HG03558 (cell line): Measurements from ENCODE around the gene POLR2J3.
"Not testable (repeated sequence)": the region's sequence is repeated elsewhere in the genome, so short reads cannot be mapped to it uniquely, and the experiment has no call there.

ENCODE experiments used
- ATAC-seq: cut with Tn5 transposase; IDR thresholded peaks from one replicate; pipeline ENCODE4 v1.9.1; 2021; ENCODE audit warnings: moderate number of reproducible peaks; ENCODE audit not compliant: unreplicated experiment; ENCODE audit errors: extremely low read depth

POLR2J3 gene

DNA sequence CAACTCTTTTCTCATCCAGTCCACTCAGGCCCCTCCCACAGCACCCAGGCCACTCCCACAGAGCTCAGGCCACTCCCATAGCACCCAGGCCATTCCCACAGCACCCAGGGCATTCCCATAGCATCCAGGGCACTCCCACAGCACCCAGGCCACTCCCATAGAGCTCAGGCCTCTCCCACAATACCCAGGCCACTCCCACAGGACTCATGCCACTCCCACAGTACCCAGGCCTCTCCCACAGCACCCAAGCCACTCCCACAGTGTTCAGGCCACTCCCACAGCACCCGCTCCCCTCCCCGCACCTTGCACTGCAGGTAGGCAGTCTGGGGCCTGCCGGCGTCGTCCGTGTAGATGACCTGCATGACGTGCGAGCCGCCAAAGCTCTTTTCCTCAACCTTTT lies 17.5 kb upstream of the POLR2J3 start:
- not testable (repeated sequence) for ATAC-seq

DNA sequence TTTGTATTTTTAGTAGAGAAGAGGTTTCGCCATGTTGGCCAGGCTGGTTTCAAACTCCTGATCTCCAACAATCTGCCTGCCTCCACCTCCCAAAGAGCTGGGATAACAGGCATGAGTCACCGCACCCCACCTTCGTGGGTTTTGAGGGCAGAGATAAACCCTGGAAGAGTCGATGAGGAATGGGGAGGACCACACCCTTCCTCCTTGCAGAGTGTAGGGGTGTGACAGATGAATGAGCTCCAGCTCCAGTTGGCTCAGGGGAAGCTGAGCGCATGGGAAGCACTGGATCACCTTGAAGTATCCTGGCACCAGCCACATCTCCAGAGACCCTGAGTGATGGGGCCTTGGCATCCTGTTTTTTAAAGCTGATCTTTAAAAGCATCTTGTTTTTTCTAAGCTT lies 11.1 kb upstream of the POLR2J3 start:
- ATAC-seq: not testable (repeated sequence)

DNA sequence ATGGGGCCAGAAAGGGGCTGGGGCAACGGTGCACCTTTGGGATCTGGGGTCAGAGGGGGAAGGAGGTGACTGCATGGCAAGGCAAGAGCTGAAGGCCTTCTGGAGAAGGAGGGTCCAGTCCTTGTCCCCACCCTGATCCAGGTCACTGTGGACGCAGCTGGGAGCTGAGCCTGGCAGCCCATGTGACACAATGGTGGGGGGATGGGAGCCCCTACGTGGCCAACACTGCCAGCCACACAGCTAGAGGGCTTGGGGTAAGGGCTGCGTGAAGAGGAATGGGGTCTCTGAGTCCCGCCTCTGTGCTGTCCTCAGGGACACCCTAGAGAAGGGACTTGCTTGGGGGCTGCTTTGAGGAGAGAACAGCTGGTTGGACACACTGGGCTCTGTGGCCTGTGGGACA lies 9.3 kb upstream of the POLR2J3 start:
- ATAC-seq: not testable (repeated sequence)

DNA sequence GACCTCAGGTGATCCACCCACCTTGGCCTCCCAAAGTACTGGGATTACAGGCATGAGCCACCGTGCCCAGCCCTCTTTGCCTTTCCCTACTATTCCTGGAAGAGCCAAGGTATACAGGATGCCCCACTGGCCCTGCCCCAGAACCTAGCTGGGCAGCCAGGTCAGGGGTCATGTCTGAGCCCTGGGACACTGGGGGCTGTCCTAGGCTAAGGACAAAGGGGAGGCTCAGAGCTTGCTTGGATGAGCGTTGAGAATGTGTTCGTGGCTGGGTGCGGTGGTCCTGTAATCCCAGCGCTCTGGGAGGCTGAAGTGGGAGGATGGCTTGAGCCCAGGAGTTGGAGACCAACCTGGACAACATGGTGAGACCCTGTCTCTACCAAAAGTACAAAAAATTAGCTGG lies 6.1 kb upstream of the POLR2J3 start:
- ATAC-seq: not testable (repeated sequence)

DNA sequence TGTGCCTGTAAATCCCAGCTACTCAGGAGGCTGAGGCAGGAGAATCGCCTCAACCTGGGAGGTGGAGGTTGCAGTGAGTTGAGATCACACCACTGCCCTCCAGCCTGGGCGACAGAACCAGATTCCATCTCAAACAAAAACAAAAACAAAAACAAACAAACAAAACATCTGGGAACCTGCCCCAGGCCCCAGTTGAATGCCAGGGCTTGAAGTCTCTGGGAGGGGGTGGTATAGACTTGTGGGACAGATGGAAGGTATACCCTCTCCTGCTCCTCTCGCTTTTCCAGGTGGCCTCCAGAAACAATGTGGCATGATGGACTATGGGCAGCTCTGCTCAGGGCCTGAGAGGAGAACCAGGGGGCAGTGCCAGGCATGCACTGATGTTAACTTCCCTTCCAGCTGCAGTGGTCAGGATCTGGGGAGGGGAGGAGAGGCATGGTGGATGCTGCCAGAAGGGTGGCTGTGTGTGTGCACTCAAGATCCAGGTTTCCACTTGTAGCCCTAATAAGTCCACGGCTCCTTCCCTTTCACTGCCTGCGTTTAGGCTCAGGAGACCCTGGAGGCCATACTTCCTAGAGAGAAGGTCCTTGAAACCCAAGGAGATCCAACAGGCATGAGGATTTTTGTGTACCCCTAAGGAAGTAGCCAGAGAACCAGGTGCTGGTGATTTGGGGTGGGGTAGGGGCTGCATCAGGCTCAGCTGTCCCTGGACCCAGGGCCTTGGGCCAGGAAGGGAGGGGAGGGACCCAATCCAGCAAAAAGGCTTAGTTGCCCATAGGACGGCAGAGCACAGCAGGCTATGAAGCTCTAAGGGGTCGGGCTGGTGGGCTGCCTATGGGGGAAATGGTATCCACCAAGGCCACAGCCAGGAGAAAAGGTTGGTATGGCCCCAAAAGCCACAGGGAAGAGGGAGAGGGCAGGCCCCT lies 5.2 kb upstream of the POLR2J3 start:
- ATAC-seq: not testable (repeated sequence)

DNA sequence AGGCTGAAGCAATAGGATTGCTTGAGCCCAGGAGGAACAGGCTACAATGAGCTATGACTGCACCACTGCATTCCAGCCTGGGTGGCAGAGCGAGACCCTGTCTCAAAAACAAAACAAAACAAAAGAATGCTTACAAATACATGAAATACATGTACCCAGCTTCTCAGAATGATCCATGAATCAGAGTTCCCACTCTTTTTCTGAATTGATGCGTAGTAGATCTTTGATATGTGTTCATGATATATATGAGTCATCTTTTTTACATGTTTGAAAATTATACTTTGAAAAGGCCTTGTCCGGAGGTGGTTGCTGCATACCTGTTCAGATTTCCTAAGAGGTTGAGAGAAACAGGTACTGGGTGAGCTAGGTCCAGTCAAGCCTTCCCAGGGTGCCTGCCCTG lies 4.0 kb upstream of the POLR2J3 start:
- not testable (repeated sequence) for ATAC-seq

DNA sequence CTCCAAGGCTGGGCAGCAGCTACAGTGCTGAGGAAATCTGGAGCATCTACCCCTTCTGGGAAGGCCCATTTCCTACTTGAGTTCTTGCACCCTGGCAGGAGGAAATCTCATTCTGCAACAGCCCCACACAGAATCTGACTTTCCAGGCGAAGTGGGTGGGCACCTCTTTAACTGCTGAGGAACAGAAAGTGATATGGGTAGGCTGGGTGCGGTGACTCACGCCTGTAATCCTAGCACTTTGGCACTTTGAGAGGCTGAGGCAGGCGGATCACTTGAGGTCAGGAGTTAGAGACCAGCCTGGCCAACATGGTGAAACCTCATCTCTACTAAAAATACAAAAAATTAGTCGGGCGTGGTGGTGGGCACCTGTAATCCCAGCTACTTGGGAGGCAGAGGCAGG lies 2.2 kb upstream of the POLR2J3 start:
- ATAC-seq: not testable (repeated sequence)

DNA sequence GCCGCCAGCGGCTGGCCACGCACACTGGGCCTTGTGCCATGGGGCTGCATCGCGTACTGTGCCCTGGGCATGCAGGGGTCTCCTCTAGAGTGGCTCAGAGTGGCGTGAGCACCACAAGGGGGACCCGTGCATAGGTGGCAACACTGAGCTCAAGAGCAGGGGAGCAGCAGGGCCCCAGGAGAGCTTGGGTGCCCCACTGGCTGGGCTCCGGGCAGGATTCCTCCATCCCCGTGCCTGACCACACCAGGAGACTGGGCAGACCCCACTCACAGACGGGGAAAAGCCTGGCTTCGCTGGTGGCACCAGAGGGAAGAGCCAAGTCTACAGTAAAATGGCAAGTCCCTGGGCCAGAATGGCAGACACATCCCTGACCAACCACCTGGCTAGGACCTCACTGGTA lies 3.8 kb downstream of the POLR2J3 start:
- ATAC-seq: not testable (repeated sequence)

DNA sequence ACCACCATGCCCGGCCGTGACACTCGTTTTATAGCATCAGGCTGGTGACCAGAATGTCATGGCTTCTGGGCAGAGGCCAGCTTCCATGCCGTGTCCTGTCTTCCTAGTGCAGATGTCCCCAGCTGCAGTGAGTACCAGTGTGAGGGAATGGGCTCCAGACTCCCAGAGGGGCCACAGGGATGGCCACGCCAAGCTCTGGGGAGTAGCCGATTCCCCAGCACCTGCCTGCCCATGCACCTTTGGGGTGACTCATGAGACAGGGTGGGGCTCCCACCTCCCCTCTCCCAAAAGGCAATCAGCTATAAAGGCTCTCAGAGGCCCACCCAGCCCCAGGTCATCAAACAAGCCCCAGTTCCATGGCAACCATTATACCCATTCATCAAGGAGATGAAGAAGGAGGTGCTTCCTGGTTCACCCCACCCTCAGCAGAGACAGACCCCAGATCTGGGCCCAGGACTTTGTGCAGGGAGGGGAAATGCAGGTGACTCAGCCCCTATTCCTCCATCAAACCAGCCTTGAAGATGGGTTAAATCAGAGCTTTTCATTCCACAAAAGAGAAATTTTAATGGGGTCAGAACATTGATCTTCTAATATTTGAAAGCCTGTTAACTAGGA lies 21.5 kb downstream of the POLR2J3 start, which contains the start of gene SPDYE2:
Gene SPDYE2, plus strand, starts transcription at position 419 of the 615 bp plus-strand sequence. CDS start 2,030 bp downstream, outside the sequence.
- ATAC-seq: not testable (repeated sequence)

DNA sequence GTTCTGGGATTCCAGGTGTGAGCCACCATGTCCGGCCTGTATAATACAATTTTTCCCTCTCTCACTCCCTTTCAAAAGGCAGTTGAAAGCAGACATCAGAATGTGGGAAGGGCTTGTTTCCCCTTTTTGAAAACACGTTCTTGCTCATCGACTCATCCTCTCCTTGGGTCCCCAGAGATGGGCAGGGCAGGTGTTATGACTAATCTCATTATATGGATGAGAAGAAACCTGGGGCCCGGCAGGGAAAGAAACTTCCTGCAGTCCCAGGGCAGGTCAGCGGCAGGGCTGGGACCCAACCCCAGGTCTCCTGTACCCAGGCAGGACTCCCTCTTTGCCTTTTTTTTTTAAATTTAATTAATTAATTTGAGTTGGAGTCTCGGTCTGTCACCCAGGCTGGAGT lies 26.0 kb downstream of the POLR2J3 start:
- peak; percentile 62 for ATAC-seq

DNA sequence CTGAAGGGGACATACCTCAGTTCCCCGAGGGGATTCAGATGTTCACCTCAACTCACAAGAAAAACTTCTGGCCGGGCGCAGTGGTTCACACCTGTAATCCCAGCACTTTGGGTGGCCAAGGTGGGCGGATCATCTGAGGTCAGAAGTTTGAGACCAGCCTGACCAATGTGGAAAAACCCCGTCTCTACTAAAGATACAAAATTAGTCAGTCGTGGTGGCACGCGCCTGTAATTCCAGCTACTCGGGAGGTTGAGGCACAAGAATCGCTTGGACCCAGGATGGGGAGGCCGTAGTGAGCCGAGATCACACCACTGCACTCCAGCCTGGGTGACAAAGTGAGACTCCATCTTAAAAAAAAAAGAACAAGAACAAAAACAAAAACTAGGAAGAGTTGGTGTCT lies 27.1 kb downstream of the POLR2J3 start:
- ATAC-seq: not testable (repeated sequence)

DNA sequence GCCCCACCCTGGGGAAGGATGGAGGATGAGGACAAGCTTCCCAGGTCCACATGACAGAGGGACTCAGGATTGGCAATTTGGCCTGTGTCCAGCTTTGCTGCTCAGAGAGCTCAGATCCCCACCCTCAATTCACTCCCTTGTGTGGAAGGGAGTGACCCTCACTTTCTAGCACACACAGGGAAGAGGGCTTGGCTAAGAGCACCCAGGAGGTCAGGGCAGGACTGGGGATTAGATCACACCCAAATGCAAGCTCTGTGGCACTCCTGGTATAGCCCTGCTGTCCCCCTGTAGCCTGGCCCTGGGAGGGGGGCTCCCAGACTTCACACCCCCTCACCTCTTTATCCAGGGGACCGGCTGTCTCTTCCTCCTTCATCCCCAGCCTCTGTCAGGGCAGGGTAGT lies 28.0 kb downstream of the POLR2J3 start:
- not testable (repeated sequence) for ATAC-seq

DNA sequence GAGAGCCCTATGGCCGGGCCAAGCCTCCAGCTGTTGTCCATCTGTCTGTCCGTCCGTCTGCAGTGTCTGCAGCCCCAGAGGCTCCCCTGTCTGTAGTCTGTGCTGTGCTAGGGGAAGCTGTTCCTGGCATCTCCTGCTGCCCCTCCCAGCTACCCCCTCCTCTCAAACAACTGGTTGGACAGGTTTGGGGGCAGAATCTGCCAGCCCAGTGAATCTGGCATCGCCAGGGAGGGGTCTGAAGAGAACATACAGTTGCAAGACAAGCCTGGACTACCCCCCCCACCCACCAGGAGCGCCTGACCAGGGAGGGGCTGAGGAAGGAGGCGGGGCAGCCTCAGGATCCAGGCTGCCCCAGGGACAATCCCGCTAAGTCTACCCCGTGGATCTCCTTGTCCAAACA lies 28.8 kb downstream of the POLR2J3 start, which contains the start of gene UPK3BL2:
Gene UPK3BL2, minus strand, starts transcription at position 101 of the 400 bp plus-strand sequence. Its CDS starts 60 bp downstream, at position 41.
- not testable (repeated sequence) for ATAC-seq

DNA sequence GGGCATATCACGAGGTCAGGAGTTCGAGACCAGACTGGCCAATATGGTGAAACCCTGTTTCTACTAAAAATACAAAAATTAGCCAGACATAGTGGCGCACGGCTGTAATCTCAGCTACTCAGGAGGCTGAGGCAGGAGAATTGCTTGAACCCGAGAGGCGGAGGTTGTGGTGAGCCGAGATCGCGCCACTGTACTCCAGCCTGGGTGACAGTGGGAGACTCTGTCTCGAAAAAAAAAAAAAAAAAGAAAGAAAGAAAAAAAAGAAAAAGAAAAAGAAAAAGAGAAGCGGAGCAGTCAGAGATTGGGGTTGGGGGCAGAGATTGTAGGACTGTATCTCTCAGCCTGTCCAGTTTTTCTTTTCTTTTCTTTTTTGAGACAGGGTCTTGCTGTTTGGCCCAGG lies 29.6 kb downstream of the POLR2J3 start:
- not testable (repeated sequence) for ATAC-seq

DNA sequence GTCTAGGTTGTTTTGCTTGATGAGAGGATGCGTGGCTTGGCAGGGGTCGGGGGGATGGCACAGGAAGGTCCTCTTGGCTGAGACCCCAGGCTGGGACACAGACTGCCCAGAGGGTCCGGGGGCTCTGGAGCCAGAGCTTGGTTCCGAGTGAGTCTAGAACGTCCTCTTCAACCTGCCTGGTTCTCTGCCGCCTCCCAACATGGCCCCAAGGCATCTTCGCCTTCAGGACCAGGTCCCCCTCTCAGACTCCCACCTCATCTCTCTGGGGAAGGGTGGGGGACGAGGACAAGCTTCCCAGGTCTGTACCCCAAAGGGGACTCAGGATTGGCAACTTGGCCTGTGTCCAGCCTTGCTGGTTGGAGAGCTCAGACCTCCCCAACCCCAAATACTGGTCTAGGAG lies 30.3 kb downstream of the POLR2J3 start:
- not testable (repeated sequence) for ATAC-seq

DNA sequence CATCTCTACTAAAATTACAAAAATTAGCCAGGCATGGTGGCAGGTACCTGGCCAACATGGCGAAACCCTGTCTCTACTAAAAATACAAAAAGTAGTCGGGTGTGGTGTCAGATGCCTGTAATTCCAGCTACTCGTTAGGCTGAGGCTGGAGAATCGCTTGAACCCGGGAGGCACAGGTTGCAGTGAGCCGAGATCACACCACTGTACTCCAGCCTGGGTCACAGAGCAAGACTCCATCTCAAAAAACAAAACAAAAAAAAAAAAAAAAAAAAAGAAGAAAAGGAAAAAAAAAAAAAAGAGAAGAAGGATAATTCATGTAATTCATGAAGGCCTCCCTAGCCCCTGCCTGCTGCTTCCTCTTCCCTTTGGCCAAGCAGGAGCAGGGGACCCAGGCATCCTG lies 31.8 kb downstream of the POLR2J3 start:
- not testable (repeated sequence) for ATAC-seq

DNA sequence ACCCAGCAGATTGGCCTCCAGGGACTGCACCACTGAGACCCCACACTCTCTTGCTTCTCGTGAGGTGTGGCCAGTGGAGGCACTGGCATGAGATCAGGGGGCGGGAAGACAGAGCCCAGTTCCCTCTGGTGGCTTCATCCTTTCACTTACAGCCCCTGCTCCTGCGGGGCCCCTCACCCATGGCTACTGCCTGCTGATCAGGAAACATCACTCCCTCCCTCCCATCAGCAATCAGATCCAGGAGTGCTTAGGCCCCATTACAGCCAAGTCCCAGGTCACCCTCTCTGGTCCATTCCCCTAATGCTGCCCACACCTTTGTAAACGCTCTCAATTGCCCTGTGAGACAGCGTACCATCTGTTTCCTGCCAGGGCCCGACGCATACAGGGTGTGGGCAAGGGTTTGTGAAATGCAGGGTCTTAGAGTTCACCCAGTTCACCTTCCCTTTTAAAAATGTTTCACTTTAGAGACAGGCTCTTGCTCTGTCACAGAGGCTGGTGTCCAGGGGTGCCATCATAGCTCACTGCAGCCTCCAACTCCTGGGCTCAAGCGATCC lies 37.2 kb downstream of the POLR2J3 start:
- not testable (repeated sequence) for ATAC-seq

DNA sequence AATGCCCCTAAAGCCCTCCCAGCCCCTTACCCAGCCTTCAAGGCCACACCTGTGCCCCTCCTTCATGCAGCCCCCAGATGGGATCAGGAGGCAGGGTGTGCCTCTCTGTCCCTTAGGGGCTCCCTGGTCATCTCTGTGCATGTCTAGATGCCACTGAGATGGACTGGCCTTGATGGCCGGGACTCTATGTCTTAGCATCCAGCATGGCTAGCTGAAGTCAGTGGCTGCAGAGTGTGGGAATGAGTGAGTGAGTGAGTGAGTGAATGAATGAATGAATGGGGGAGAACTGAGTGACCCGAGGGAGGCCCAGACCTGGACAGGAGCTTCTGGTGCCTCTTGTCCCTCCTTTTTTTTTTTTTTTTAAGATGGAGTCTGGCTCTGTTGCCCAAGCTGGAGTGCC lies 40.3 kb downstream of the POLR2J3 start:
- ATAC-seq: not testable (repeated sequence)

DNA sequence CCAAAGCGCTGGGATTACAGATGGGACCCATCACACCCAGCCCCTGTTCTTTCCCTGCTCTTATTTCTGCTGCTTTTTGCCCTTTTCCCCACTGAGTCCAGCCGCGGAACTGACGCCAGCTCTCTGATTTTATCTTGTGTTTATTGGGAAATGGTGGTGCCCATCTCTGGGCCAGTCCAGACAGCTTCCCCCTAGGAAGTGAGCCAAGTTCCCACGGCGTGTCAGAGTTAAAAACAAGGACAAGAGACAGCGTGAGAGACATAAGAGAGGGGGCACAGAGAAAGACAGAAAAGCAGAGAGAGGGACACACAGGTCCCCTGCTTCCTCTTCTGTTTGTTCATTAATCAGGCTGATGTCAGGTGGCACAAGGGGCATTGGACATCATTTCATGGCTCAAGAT lies 40.8 kb downstream of the POLR2J3 start:
- not testable (repeated sequence) for ATAC-seq

DNA sequence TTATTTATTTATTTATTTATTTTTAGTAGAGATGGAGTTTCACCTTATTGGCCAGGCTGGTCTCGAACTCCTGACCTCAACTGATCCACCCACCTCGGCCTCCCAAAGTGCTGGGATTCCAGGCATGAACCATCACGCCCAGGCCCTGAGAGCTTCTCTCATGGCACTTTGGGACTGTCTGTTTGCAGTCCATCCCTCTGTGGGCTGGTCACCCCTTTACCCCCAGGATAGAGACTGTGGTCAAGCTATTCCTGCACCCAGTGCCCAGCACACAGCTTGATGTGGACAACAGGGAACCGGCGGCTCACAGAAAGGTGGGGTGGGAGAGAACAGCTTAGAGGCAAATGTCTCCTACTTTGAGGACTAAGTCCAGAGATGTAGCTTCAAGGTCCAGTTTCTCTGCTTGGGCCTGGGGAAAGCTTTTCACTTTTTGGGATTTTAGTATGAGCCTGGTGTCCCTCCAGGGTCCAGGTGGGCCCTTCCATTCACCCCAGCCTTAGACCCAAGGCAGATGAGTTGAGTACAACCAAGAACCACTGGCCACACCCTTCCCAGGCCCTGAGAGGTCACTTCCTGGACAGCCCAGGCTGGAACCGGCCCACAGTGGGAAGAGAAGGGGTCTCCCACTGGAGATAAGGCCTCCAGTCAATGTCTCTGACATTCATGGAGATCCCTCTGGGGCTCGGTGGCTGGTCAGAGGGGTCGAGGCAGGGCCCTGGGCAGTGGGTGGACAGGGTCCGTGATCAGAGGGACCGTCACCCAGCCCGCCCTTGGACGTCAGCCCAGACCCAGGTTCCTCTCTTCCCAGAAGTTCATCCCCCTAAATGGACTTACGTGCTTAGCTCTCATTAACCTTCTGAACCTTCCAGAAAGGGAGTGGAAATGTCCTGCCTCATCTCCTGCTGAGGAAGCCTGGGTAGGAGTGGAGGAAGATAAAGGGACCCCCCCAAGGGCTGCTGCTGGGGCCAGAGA lies 44.3 kb downstream of the POLR2J3 start:
- ATAC-seq: not testable (repeated sequence)
